ENCODE results near the gene AKR1C3.
"Not testable (repeated sequence)": the region's sequence is repeated elsewhere in the genome, so short reads cannot be mapped to it uniquely, and the experiment has no call there.

Gene AKR1C3

DNA sequence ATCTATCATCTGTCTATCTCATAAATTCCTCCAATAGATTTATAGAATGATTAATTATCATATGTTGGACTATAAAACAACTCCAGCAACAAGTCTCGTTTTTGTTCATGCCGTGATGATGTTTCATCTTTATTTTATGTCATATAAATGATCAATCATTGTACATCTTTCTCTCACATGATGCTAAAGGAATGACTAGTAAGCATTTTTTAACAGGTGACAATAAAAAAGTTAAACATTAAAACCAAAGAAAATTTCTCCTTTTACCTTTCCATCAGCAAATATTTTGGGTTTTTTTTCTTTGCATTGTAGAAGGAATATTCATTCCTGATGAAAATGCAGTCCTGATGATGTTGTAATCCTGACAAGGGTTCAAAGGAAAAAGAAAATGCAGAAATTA is 41.4 kb downstream of the AKR1C3 start:
- FAIRE-seq (no peak), DNase-seq (ENCODE audit: insufficient read length, low spot score) (no peak)

DNA sequence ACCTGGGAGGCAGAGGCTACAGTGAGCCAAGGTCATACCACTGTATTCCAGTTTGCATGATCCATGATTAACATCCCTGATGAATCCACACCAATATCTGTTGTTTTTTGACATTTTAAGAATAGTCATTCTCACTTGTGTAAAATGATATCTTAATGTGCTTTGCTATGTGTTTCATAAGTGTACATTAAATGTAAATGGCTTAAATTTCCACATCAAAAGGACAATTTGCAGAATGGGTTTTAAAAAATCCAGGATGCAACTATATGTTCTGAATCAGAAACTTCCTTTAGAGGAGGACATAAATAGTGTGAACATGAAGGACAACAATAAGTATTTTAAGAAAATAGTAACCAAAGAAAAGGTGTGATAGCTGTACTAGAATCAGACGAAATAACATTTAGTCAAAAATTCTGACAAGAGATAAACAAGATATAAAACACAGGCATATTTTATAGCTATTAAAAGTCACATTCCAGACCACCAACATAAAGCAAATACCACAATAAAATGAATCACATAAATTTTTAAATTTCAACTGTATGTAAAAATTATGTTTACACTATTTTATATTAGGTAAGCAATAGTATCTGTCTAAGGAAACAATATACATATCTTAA is 42.4 kb downstream of the AKR1C3 start:
- FAIRE-seq (no peak), DNase-seq (ENCODE audit: insufficient read length, low spot score) (no peak)

DNA sequence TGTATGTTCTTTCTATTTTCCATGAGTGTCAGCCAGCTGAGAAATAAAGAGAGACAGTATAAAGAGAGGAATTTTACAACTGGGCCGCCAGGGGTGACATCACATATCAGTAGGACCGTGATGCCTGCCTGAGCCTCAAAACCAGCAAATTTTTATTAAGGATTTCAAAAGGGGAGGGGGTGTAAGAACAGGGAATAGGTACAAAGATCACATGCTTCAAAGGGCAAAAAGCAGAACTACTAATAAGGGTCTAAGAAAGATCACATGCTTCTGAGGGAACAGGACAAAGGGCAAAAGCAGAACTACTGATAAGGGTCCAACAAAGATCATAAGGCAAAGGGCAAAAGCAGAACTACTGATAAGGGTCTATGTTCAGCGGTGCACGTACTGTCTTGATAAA is 43.5 kb downstream of the AKR1C3 start:
- DNase-seq (ENCODE audit: insufficient read length, low spot score) = not testable (repeated sequence)

DNA sequence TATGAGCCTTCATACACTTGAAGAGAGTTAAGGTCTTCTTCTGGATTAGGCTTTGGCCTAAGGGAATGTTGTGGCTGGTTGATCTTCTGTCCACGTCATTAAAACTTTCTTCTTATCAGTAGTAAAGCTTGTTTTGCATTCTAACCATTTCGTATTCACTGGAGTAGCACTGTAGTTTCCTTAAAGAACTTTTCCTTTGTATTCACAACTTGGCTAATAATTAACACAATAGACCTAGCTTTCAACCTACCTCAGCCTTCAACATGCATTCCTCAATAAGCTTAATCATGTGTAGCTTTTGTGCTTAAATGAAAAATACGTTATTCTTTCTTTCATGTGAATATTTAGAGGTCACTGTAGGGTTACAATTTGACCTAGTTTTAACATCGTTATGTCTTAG is 48.0 kb downstream of the AKR1C3 start:
- no peak for FAIRE-seq
- no peak for DNase-seq (ENCODE audit: insufficient read length, low spot score)

More for the DNA sequence above, 43.5 kb downstream of the AKR1C3 start:
- not testable (repeated sequence) for FAIRE-seq

DNA sequence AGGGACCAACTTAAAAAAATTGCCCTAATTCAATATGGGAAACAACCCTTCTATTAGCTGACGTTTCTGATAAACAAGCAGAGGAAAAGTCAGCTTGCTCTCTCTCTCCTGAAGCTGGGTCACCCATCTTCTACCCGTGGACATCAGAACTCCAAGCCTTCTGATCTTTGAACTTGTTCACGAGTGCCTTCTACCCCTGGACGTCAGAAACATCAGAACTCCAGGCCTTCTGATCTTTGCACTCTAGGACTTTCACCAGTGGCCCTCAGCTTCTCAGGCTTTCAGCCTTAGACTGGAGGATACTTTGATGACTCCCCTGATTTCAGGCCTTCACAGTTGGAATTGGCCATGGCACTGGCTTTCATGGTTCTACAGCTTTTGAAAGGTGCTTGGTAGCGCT is 48.9 kb downstream of the AKR1C3 start:
- no peak for FAIRE-seq
- DNase-seq (ENCODE audit: insufficient read length, low spot score) = no peak

DNA sequence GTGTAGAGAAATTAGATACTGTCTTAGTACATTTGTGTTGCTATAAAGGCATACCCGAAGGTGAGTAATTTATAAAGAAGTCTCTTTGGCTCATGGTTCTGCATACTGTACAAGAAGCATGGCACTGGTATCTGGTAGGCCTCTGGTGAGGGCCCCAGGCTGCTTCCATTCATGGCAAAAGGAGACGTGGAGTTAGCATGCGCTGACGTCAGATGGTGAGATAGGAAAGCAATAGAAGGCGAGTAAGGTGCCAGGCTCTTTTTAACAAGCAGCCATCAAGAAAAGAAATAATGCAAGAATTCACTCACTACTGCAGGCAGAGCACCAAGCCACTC is 52.7 kb downstream of the AKR1C3 start:
- DNase-seq (ENCODE audit: insufficient read length, low spot score) = no peak
- FAIRE-seq = no peak

DNA sequence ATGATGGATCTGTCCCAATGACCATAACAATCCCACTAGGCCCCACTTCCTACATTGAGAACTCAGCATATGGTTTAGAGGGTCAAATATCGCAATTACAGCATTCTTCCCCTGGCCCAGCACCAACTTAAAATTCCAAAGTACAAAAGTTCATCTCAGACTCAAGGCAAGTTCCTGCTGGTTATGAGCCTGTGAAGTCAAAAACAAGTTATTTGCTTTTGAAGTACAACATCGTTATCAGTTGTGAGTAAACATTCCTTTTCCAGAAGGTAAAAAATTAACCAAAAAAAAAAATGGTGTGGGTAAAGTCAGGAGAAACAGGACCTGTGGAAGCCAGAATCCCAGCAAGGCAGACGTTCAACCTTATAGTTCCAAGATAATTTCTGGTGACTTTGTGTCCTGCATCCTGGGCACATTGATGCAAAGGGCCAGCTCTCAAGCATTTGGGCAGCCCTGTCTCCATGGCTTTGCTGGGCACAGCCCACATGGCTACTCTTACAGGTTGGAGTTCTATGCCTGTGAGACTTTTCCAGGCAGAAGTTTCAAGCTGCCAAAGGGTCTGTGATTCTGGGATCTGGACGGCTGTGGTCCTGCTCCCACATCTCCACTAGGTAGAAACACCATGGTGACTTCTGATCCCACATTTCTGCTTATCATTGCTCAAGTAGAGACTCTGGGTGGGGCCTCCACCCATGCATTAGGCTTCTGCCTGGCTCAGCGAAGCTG is 53.2 kb downstream of the AKR1C3 start:
- FAIRE-seq = no peak

DNA sequence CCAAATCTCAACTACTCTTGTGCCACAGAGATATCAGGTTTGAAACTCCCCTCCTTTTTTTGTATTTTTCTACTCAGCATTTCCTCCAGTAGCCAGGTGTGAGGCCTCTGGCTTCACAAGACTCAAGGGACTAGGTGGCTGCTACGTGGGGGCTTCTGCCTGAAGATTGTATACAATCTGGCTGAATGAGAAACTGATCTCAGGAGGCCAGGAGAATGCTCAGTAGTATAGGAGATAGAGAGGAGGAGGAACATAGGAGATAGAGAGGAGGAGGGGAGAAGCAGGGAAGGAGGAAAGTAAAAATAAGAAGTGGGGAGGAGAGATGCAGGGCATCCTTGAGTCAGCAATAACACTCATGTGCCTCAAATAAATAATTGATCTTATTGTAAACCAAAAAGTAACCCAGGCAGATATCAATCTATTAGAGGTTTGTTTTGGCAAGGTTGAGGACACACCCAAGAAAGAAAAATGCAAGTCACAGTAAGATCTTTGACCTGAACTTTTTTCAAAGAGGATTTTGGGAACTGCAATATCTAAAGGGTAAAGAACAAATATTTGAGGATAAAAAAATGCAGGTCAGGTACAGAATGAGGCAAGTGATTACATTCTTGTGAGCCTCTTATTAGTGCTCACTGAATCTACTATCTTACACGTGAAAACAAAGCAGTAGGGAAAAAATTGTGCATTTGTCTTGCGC is 53.9 kb downstream of the AKR1C3 start:
- FAIRE-seq = no peak
- no peak for DNase-seq (ENCODE audit: insufficient read length, low spot score)

More for the DNA sequence above, 53.2 kb downstream of the AKR1C3 start:
- no peak for DNase-seq (ENCODE audit: insufficient read length, low spot score)

DNA sequence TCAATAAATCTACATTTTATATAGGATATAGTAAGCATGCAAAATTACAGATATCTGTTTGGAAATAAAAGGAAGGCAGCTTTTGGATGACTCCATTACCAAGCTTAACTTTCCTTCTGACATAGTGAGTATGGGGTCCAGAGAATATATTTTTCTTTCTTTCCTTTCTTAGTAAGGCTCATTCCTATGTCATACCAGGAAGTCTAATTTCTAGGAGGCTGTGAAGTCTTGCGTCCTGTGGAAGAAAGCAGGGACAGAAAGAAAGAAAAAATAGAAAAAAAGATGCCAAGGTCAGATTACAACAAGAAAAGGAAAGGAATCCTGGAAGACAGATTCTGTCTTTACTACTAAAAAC is 54.4 kb downstream of the AKR1C3 start:
- no peak for DNase-seq (ENCODE audit: insufficient read length, low spot score)

DNA sequence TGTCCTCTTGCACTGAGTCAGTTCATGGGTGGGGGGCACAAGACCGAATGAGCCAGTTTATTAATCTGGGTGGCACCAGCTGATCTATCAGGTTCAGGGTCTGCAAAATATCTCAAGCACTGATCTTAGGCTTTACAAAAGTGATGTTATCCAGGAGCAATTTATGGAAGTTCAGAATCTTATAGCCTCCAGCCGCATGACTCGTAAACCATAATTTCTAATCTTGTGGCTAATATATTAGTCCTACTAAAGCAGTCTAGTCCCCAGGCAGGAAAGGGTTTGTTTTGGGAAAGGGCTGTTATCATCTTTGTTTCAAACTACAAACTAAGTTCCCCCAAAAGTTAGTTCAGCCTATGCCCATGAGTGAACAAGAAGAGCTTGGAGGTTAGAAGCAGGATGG is 56.9 kb downstream of the AKR1C3 start:
- DNase-seq (ENCODE audit: insufficient read length, low spot score) (no peak), FAIRE-seq (no peak)

More for the DNA sequence above, 54.4 kb downstream of the AKR1C3 start:
- no peak for FAIRE-seq

DNA sequence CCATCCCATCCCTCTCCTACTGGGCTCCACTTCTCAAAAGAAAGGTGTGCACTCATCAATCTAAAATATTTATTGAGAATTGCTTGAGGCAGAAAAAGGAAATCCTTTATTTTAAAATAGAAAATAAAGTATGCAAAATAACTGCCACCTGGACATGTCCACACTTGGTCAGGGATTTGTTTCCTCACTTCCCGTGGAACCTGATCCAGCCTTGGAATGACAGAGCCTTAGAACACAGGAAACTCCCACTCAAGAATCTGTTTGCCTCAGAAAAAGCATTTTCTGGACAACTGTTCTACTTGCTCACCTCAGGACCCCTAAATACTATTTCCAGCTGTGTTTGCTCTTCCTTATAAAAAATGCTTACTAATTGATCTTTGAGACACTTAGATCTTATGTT is 61.7 kb downstream of the AKR1C3 start:
- FAIRE-seq = no peak
- no peak for DNase-seq (ENCODE audit: insufficient read length, low spot score)

Measured in HTR-8/SVneo (cell line).